ENCODE results near the gene CEMIP. TPM values are rescaled to one million over a fixed set of nuclear protein-coding genes. Genes with fewer than 3 reads are reported as not detected.
A peak's percentile ranks its signal among the peaks of the same experiment; 100 is the strongest.

CEMIP gene
- total RNA-seq, 1 experiment from 2014 or later = 0.61 TPM

GRCh38 chr15:80774486-80774885, 4.7 kb upstream of the CEMIP start:
- TF ChIP-seq EZH2 (IDR thresholded peaks at IDR 0.05; ENCODE audit: low read depth) (no peak), CTCF (conservative IDR thresholded peaks at IDR 0.05) (no peak)
- no peak overlapping the region for H2AFZ ChIP-seq
- intact Hi-C loops (cut with micrococcal nuclease; ENCODE audit: unreplicated experiment) = no loop called here
- H4K20me1 ChIP-seq (ENCODE audit: insufficient read depth) = no peaks in the 10 kb centered on the region
- H3K4me1 ChIP-seq (replicated peaks; ENCODE audit: insufficient read depth) = peaks cover 34% of the 10 kb centered on the region
- CTCF ChIA-PET = no interaction called here
- peaks cover 15% of the 10 kb centered on the region for H3K9me3 ChIP-seq (ENCODE audit: insufficient read depth, low read depth)
- H3F3A ChIP-seq (ENCODE audit: insufficient read depth, low read depth) = peaks cover 37% of the 10 kb centered on the region
- POLR2A ChIA-PET (ENCODE audit: unreplicated experiment) = no interaction called here
- no peak overlapping the region for H3K4me3 ChIP-seq
- no peak for DNase-seq
- H3K79me2 ChIP-seq (ENCODE audit: low read depth) = no peaks in the 10 kb centered on the region
- H3K36me3 ChIP-seq (ENCODE audit: low read depth) = no peaks in the 10 kb centered on the region
- H3K9me2 ChIP-seq (ENCODE audit: insufficient read depth) = no peaks in the 10 kb centered on the region
- no peaks in the 10 kb centered on the region for H3K27me3 ChIP-seq (ENCODE audit: insufficient read depth, low read depth)
- no peak overlapping the region for H3K4me2 ChIP-seq
- H3K27ac ChIP-seq = no peak overlapping the region
- BruUV-seq (replicated peaks) = no TSS peak

- Histone ChIP-seq H3K27me3 (ENCODE audit: insufficient read depth, low read depth) (no peaks in the 10 kb centered on the region), H4K20me1 (ENCODE audit: insufficient read depth) (no peaks in the 10 kb centered on the region), H3K36me3 (ENCODE audit: low read depth) (no peaks in the 10 kb centered on the region), H3F3A (ENCODE audit: insufficient read depth, low read depth) (peaks cover 37% of the 10 kb centered on the region), H3K79me2 (ENCODE audit: low read depth) (0 out of 2 replicates have a peak, but pooled peaks cover 8% of the 10 kb centered on the region), H3K4me1 (replicated peaks; ENCODE audit: insufficient read depth) (peaks cover 39% of the 10 kb centered on the region), H3K9me2 (ENCODE audit: insufficient read depth) (no peaks in the 10 kb centered on the region), H3K27ac (no peak overlapping the region), H3K4me3 (no peak overlapping the region), H2AFZ (no peak overlapping the region), H3K9me3 (ENCODE audit: insufficient read depth, low read depth) (peaks cover 15% of the 10 kb centered on the region), H3K4me2 (no peak overlapping the region)
- DNase-seq = no peak
- TF ChIP-seq EZH2 (IDR thresholded peaks at IDR 0.05; ENCODE audit: low read depth) (no peak), CTCF (conservative IDR thresholded peaks at IDR 0.05) (no peak)
- ChIA-PET POLR2A (ENCODE audit: unreplicated experiment) (no interaction called here), CTCF (no interaction called here)
- intact Hi-C loops (cut with micrococcal nuclease; ENCODE audit: unreplicated experiment) = no loop called here
- no TSS peak for BruUV-seq (replicated peaks)
These were observed 3.8 kb upstream of the CEMIP start for GRCh38 chr15:80775338-80775737.

- peaks cover 15% of the 10 kb centered on the region for H3K9me3 ChIP-seq (ENCODE audit: insufficient read depth, low read depth)
- 0 out of 2 replicates have a peak, but pooled peaks cover 13% of the 10 kb centered on the region for H3K79me2 ChIP-seq (ENCODE audit: low read depth)
- BruUV-seq (replicated peaks) = no TSS peak
- DNase-seq = peak in 1 of 2 experiments; percentile 14
- H4K20me1 ChIP-seq (ENCODE audit: insufficient read depth) = no peaks in the 10 kb centered on the region
- peak overlapping the region; percentile 95 for H3K4me2 ChIP-seq
- peak overlapping the region; percentile 90 for H3K27ac ChIP-seq
- peak; percentile 66 for TF ChIP-seq CTCF (conservative IDR thresholded peaks at IDR 0.05)
- no peak for TF ChIP-seq EZH2 (IDR thresholded peaks at IDR 0.05; ENCODE audit: low read depth)
- POLR2A ChIA-PET (ENCODE audit: unreplicated experiment) = interaction anchor here (0.5 to 0.6 kb wide), 2 partner anchors 215 to 321 kb away, joined by 3 read pairs; no protein-coding TSS in a partner anchor
- H3K9me2 ChIP-seq (ENCODE audit: insufficient read depth) = no peaks in the 10 kb centered on the region
- no peaks in the 10 kb centered on the region for H3K27me3 ChIP-seq (ENCODE audit: insufficient read depth, low read depth)
- H3K4me1 ChIP-seq (replicated peaks; ENCODE audit: insufficient read depth) = peaks cover 50% of the 10 kb centered on the region
- no peak overlapping the region for H2AFZ ChIP-seq
- H3F3A ChIP-seq (ENCODE audit: insufficient read depth, low read depth) = peaks cover 37% of the 10 kb centered on the region
- intact Hi-C loops (cut with micrococcal nuclease; ENCODE audit: unreplicated experiment) = loop anchor here (1.0 kb wide), 1 partner anchor 97 kb away; no protein-coding TSS in a partner anchor
- H3K4me3 ChIP-seq = no peak overlapping the region
- H3K36me3 ChIP-seq (ENCODE audit: low read depth) = no peaks in the 10 kb centered on the region
- CTCF ChIA-PET = interaction anchor here (0.5 to 4.5 kb wide), 4 partner anchors 67 to 321 kb away, joined by 3 to 22 read pairs (median 4); no protein-coding TSS in a partner anchor
These were observed 2.6 kb upstream of the CEMIP start for GRCh38 chr15:80776420-80777045.
